GM19043 (cell line): ENCODE measurements around the gene VPS16.

Source experiments
- ATAC-seq: cut with Tn5 transposase; IDR thresholded peaks from one replicate; pipeline ENCODE4 v1.9.1; 2021; ENCODE audit warnings: low read depth; ENCODE audit not compliant: unreplicated experiment

The VPS16 gene

DNA sequence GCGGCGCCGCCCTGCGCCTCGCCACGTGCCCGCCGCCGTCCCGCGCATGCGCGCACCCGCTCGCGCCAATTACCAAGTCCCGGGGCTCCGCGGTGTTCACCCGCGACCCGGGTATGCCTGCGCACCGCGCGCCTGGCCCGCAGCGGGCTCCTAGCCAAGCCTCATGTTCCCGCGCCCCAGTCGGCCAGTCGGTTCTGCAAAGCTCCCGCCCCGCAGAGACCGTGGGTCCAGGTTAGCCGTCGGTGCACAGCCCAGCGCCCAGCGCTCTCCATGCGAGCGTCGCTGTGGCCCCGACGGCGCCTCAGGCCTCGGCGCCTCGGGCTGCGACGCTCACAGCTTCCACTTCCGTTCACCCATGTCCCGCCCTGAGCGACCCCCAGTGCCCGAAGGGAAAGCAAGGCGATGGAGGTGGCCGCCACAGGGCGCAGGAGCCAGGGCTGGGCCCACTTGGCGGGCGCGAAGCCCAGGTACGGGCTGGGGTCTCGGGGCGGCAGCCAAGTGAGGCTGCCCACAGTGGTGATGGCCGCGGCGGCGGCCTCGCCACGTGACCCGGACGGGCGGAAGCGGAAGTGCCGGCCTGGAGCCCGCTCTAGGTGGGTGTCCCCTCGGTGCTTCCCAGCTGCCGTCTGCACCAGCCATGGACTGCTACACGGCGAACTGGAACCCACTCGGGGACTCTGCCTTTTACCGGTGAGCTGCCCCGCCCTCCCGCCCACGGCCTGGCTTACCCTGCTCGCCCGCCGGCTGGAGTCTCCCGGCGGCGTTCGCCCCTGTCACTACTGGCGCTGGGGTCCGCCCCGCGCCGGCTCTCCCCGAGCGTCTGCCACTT lies at the start of gene VPS16, which contains the start of gene PCED1A:
Gene VPS16 (plus strand): TSS at position 608 of the 829 bp plus-strand sequence. CDS start 30 bp downstream, at position 638.
Gene PCED1A (minus strand): TSS at position 518 of the 829 bp plus-strand sequence. CDS start 743 bp downstream, outside the sequence.
- peak; percentile 95 for ATAC-seq

DNA sequence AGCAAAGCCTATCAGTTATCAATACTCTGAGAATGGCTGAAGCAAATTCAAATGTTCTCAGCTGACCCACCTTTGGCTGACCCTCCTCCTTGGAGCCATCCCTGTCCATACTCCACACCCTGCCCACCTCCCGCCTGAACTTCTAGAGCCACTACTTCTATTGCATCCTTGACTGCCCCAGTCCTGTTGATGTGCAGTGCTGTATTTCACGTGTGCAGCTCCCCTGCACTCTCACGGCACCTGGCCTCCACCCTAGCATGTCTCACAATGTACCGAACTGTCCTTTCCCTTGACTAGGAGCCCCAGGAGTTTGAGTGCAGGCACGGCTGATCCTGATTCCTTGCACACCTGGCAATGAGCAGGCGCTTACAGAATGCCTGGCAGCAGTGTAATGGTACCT lies 47.1 kb upstream of the VPS16 start:
- no peak for ATAC-seq

DNA sequence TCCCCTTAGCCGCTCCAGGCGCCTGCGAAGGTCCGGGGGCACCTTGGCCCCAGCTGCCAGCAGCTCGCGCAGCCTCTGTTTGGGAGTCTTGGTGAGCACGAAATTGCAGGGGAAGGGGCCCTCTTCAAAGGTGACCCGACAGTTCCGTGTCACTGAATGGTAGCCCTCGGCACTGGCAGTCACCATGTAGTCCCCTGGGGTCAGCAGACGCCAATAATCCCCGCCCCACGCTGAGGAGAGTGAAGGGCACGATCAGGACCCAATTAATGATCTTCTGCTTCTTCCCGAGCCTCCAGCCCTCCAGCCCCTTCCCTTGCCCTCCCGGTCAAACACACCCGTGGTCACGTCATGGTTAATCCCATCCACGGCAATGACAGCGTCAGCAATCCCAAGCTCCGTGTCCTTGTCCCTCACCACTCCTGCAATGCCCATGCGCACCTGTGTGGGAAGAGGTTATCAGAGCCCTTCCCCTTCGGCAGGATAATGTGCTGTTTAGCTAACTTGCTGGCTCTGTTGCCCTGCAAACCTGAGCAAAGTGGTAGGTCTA lies 46.3 kb upstream of the VPS16 start:
- no peak for ATAC-seq

DNA sequence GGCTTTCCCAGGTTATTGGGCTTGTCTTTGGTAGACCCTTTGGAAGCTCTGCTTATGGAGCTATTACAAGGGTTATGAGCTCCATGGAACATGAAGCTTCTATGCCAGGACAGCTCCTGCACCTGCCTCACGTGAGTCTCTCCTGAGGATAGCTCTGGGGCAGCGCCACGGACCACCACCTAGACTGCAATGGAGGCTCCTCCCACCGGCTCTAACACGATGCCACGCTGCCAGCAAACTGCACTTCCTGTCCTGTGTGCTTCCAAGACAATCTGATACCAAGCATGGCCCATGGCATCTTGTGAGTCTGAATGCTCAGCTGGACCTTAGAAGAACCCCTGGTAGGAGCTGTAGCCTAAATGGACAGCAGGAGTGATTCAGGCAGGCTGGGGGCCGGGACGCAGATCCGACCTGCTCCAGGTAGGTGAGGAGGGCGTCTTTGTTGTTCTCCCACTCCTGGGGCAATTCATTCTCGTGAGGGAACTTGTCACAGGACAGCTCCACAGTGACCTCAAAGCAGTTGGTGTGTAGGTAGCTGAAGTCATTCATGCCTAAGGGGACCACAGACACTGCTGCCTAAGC lies 45.6 kb upstream of the VPS16 start:
- no peak for ATAC-seq

DNA sequence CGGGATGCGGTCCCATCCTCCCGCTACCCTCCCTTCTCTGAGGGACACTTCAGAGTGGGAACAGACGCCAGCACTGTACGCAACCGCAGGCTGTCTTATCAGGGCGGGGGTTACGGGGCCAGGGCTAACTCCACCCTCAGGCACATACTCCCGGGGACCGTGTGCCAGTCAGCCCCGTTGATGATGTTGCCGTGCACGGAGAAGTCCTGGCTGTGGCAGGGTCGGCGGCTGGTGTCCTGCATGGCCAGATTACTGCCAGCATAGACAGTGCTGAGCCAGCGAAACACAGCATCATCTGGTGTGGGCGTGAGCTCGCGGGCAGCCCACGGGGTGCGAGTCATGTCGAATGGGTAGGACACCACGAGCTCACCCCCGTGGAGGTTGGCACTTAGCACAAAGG lies 45.1 kb upstream of the VPS16 start:
- no peak for ATAC-seq

DNA sequence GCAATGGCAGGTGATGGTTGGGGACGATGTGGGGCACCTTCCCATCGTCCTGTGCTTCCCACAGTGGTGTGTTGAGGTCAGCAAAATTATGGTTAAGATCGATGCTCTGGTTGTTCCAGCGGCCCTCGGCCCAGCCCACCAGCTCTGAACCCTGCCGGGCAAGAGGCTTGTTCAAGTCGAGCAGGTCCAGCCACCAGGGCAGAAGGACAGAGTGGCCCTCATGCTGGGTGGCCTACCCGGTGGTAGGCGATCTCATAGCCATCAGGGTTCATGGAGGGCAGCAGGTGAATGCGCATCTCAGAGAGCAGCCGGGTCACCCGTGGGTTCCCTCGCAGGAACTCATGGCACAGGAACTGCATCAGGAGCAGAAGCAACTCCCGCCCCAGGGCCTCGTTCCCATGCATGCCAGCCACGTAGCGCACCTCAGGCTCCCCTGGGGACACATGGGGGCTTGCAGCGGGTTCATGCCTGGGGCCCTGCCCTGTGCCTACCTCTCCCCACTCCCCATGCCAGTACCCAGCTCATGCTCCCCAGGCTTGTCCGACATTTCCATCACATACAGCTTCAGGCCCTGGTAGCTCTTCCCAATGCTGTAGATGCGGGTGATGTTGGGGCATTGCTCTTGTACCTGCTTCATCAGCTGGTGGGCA lies 44.4 kb upstream of the VPS16 start:
- ATAC-seq, result no peak

DNA sequence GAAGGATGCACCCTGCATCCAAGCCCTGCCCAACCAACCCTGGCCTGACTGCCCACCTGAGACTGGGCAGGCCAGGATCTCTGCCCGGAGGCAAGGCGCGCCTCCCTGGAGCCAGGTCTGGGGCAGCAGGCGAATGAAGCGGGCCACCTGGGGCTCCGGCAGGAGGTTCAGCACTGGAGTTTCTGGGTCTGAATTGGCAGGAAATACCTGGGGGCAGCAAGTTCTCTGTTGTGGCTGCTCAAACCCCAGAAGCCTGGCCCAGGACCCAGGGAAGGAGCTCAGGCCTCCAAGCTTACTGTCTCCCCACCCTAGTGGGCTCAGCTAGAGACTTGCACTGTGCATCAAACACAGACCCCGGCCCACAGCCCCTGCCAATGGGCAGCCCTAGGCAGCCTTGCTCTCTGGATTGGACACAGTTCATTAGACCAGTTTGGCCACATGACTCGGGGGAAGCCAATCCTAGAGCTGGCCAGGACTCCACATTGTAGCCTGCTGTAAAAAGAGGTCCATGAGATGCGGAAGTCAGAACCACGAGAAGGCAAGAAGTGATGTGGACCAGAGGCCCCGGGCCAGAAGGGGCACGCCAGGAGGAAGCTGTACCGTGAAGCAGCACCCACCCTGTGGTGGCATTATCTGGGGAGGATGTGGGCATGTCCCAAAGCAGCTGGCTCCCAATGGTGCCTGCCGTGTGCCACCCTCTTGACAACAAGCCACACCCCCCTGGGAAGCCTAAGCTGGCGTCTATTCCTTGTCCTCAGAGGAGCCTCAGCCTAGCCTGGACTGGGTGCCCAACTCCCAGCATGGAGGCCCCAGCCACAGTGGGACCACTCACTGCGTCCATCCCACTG lies 43.2 kb upstream of the VPS16 start:
- ATAC-seq, result no peak

DNA sequence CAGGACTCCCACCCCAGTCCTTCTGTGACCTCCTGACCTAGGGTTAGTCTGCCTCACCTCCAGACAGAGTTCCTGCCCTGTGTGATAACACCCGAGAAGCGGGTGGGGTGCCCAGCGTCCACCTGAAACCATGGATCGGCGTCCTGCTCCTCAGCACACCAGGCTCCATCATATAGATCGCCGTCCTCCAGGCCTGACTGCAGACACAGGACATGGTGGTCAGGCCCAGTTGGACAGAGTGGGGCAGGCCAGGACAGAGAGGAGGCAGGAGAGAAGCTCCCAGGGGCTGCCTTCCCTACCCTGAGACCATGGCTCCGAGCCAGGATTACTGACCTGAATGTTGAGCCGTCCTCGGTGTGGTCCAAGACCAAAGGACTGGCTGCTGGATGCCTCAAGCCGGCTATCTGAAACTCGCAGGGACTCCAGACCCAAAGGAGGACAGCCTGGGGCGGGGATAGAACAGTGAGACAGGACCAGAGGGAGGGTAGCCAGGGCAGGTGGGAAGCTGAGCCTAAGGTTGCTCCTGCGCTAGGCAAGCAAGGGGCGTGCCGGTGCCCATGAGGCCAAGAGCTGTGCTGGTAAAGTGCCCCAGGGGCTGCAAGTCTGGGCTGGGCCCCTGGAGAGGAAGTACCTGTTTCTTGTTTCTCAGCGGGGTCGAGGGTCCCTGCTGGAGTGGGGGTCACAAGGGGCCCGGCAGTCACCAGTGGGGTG lies 42.3 kb upstream of the VPS16 start:
- no peak for ATAC-seq

DNA sequence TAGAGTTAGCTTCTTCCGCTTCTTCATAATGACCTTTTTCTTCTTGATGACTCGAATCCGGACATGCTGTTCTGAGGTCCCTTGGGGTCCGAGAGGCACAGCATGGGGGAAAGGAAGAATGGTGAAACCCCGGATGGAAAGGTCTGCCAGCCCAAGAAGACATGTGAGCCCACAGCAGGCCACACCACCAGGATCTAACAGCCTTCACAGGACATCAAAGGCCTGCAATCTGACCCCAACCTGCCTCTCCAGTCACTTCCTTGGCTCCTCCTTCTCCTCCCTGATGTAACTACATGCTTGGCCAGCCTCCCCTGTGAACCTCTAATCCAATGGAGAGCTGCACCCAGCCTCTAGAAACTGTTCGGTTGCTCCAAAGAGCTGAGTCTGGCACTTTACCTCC lies 41.7 kb upstream of the VPS16 start:
- no peak for ATAC-seq

DNA sequence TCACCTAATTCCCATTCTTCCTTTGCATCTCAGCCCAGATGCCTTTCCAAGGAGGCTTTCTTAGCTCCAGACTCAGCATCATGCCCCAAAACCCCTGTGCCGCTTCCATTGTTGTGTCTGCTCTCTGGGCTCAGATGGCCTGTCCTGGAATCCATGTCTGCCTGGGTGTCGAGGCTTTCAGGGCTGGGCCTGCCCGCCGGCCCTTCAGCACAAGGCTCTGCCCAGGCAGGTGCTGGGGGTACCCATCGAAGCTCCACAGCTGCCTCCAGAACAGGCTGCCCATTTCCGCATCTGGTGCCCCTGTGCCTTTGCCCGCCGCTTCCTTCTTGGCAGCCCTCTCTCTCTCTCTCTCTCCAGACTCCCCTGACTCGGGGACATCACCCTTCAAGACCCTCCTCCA lies 41.3 kb upstream of the VPS16 start:
- no peak for ATAC-seq

DNA sequence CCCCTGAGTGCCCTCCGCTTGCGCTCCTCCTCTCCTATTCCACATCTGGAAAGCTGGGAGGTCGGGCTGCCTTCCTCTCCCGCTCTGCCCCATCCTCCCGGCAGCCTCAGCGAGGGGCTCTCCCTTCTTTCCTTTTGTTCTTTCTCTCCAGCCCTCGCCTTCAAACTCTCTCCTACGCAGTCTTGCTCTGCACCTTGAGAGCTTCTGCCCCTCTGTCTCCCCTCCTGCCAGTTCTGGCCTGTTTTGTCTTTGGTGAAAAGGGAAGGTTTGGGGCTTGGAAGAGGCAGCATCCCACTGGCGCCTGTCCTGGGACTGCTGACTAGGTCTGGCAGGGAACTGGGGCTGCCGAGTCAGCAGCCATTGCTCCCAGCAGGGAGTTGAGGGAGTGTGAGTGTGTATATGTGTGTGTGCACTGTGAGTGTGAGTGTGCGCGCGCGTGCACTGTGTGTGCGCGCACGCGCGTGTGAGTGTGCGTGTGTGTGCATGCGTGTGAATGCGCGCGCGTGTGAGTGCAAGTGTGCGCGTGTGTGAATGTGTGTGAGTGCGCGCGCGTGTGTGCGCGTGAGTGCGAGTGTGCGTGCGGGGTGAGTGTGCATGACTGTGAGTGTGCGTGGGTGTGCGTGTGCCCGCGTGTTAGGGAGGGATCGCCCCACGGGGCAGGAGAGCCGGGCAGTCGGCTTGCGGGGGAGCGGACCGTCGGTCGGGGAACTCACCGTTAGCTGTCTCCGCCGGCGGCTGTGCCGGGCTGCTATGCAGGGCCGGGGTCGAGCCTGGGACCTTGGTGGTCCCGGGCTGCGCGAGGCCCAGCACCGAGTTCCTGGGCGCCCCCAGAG lies 40.6 kb upstream of the VPS16 start:
- no peak for ATAC-seq

DNA sequence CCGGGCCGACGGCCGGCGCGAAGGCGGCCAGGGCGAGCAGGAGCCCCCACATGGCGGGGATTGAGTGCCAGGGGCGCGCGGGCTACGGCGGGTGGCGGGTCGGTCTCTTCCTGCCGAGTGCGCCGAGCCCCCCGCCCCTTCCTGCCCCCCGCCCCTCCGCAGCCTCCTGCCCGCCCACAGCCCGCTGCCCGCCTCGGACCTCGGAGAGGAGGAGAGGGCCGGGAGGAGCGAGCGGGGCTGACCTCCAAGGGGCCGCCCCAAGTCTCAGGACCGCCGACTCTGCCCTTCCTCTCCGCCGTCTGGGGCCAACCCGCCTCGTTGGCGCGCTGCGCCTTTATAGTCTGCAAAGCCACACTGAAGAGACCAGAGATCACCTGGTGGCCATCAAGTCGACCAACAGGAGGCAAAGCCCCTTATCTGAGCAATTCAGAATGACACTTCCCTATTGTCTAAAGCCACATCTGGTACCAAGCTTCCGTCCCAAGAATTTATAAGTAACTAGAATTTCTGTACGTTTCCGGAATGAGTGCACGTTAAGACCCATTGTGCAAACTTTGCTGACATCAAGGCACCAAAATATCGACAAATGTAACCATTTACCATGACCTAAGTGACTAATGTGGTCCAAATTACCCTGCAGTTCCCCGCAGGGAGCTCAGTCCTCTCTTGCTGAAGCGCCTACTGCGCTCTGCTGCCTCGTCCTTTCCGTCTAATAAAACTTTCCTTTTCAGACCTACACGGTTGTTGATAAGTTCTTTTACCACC lies 39.8 kb upstream of the VPS16 start, which contains the start of gene CPXM1:
Gene CPXM1 (minus strand): TSS at position 107 of the 765 bp plus-strand sequence. CDS start 55 bp downstream, at position 52.
- ATAC-seq, result peak; percentile 64

DNA sequence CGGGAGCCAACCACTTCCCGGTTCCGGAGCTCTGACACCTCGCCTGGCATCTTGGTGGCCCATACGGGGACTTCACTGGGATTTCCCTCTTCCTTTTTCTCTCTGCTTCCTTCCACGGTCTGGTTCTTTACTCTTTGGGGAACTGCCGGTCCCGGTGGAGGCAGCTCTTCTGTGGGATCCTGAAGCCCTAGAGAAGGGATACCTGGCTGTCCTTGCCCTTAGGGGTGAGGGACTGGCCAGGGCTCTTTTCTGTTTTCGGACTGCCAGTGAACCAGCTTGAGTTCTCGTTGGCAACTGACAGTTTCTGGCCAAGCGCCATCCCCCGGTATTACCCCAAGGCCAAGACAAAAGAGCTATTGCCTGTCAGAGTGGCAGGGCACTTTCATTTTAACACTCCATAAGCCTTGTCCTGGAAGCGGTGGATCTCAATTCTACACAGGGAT lies 39.2 kb upstream of the VPS16 start:
- ATAC-seq, result peak; percentile 5

DNA sequence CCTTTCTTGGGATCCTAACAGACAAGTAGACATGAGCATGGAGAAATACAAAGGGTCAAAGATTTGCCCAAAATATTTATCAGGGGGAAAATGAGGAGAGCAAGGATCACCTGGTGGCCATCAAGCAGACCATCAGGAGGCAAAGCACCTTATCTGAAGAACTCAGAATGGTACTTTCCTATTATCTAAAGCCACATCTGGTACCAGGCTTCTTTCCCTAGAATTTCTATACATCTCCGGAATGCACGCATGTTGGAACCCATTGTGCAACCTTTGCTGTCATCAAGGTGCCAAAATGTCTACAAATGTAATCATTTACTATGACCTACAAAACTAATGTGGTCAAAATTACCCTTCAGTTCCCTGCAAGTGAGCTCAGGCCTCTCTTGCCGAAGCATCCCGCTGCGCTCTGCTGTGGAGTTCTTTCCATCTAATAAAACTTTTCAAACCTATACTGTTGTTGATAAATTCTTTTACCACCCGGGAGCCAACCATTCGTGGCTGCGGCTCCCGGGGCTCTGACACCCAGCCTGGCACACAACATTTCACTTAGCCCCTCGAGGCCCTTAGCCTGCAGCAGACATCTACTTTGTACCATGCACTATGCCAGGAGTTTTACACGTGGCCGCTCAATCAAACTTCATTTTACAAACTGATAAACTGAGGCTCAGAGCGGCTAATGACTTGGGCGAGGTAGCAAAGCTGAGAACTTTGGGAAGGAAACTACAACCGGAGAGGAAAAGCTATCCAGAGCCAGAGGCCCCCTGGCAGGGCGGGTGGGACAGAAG lies 36.3 kb upstream of the VPS16 start:
- ATAC-seq, result no peak

DNA sequence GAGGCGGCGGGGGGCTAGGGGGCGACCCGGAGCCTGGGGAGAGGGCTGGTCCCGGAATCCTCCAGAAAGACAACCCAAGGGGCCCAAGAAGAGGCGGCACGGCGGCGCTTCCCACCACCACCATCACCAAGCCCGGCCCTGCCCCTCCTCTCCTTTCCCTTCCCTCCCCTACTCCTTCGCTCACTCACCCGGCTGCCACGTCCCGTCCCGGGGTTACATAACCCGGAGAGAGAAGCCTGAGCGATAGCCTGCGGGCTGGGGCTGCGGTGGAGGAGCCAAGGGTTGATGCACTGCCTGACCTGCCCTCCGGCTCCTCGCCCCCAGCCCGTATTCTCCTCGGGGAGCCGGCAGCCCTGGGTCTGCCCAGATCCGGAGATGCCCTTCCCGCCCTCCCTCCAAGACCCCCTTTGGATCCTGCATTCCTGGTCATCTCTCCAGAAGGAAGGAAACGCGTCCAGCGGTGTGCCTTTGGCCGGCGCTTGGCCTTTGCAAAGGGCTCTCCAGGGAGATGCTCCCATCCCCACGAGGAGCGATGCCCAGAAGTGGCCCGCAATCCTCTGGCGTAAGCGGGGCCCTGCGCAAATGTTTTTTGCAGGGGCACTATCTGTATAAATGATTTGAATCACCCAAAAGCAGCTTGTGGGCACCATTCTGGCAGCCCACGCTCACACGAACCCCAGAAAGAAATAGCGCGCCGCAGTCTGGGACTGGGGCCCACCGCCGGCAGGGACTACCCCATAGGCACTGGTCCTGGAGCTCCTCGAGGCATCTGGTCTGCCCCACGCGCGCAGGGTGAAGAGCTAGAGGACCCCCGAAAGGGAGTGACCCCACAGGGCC lies 35.5 kb upstream of the VPS16 start:
- no peak for ATAC-seq

DNA sequence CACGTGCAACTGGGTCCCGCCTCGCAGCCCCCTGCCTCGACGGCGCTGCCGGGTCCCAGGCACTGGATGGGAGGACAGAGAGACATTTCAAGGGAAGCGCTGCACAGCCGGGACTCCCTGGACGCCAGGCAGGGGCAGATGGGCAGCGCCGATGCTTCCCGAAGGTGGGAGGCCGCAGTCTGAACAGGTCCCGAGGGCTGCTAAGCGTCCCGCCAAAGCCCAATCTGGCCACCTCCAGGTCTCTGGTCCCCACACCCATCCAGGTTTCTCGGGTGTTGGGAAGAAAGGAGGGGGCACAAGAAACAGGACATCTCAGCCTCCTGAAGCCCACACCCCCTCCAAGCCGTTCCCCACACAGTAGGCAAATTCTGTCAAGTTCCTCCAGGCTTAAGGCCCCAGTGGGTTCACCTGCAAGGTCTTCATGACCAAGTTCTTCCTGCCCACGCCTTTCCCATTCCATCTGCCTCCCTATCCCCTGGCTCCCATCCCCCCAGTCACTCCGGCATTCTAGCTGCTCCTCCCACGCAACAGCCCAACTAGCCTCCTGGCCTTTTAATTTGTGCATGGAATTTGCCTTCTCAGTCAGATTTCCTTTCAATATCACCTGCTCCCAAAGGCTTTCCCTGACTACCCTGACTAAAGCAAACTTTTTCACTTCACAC lies 34.7 kb upstream of the VPS16 start:
- no peak for ATAC-seq
